ENCODE data around the gene SRSF4. TPM values are rescaled to one million over a fixed set of nuclear protein-coding genes. Genes with fewer than 3 reads are reported as not detected.
A peak's percentile ranks its signal among the peaks of the same experiment; 100 is the strongest.

The SRSF4 gene
- total and polyA plus RNA-seq, 9 of the 15 experiments (the other 6 are each of a cell fraction or from before 2014, with no cell fraction given): 15.9 to 132 (median 82.0) TPM

GRCh38 chr1:29136391-29136915 is 45.2 kb downstream of the SRSF4 start:
- FAIRE-seq (peak; percentile 90), ATAC-seq (peak; percentile 85), DNase-seq (ENCODE audit: extremely low read depth in 1 of 4, low spot score in 3 of 4) (peak; percentile 49 to 74 (median 64))
- no peaks in the 10 kb centered on the region for H3K79me2 ChIP-seq (ENCODE audit: control insufficient read depth, insufficient read depth, low read length)
- H3K9ac ChIP-seq (ENCODE audit: insufficient read depth in 1 of 2, low read depth in 2 of 2, low read length in 2 of 2): peak overlapping the region in 1 of 2 experiments; percentile 74; a peak in 1 of 4 replicates
- no peaks in the 10 kb centered on the region for H3K9me3 ChIP-seq (replicated peaks; ENCODE audit: control insufficient read depth, insufficient read depth, low read depth, low read length)
- H3K4me2 ChIP-seq (ENCODE audit: insufficient read depth, low read length): peak overlapping the region; percentile 49; the same call in 1 of the 2 replicates
- H3K36me3 ChIP-seq (ENCODE audit: control insufficient read depth, insufficient read depth, low read length): no peaks in the 10 kb centered on the region; the same call in 2 of the 3 replicates
- no TSS peak for BruUV-seq (replicated peaks)
- ChIA-PET POLR2A (interaction anchor here (0.9 kb wide), 1 partner anchor 488 kb away, joined by 3 read pairs; the partner anchor contains the start of gene RNU11), CTCF (ENCODE audit: low intra/inter-chr PET ratio) (interaction anchor here (0.6 kb wide), 1 partner anchor 15 kb away, joined by 3 read pairs; no protein-coding TSS in a partner anchor)
- H3K27ac ChIP-seq (ENCODE audit: extremely low read depth, low read depth, low read length): no peak overlapping the region
- intact Hi-C loops (cut with micrococcal nuclease): no loop called here
- H4K20me1 ChIP-seq (replicated peaks; ENCODE audit: control insufficient read depth, insufficient read depth, low read length): no peaks in the 10 kb centered on the region
- TF ChIP-seq RCOR1 (IDR thresholded peaks at IDR 0.05; ENCODE audit: borderline replicate concordance in 1 of 2, low read depth in 2 of 2, low read length in 2 of 2) (peak in 1 of 2 experiments; percentile 80; a peak in 2 of 4 replicates), DACH1 (IDR thresholded peaks at IDR 0.05; ENCODE audit: partially characterized antibody) (no peak), ELK1 (CRISPR knock-in tag; IDR thresholded peaks at IDR 0.05) (no peak), CEBPB (tag; IDR thresholded peaks at IDR 0.05) (peak; percentile 65), NRF1 (conservative IDR thresholded peaks at IDR 0.05 in 1 of 2, IDR thresholded peaks at IDR 0.05 in 1 of 2) (peak; percentile 37 to 50; a peak in 2 of 4 replicates), CBFA2T3 (IDR thresholded peaks at IDR 0.05) (peak; percentile 47; the same call in 1 of the 2 replicates), TCF3 (CRISPR knock-in tag; IDR thresholded peaks at IDR 0.05) (peak; percentile 36; the same call in 1 of the 2 replicates), TFAP4 (CRISPR knock-in tag; IDR thresholded peaks at IDR 0.05; ENCODE audit: borderline replicate concordance) (peak; percentile 34; the same call in 1 of the 2 replicates), KDM1A (IDR thresholded peaks at IDR 0.05) (peak in 1 of 2 experiments; percentile 40; a peak in 2 of 4 replicates), CXXC5 (CRISPR knock-in tag; IDR thresholded peaks at IDR 0.05) (peak; percentile 38; the same call in 1 of the 2 replicates), ZNF583 (CRISPR knock-in tag; IDR thresholded peaks at IDR 0.05) (no peak), ZBTB1 (CRISPR knock-in tag; IDR thresholded peaks at IDR 0.05; ENCODE audit: borderline replicate concordance, low read depth) (no peak)
- peak overlapping the region; percentile 37 for H2AFZ ChIP-seq (ENCODE audit: low read depth, low read length)
- H3K27me3 ChIP-seq (ENCODE audit: control insufficient read depth in 2 of 2, insufficient read depth in 2 of 2, low read length in 2 of 2): no peaks in the 10 kb centered on the region
- 10% methylated on average over 14 of the region's 14 CpGs for WGBS (ENCODE audit: insufficient coverage, low coverage, missing lambda C conversion rate)
- H3K4me3 ChIP-seq: no peak overlapping the region
- no peaks in the 10 kb centered on the region for H3K9me1 ChIP-seq (ENCODE audit: control insufficient read depth, insufficient read depth, low read length)
- in situ Hi-C loops (cut with MboI): no loop called here
- peaks cover 5 to 19% of the 10 kb centered on the region in 2 experiments for H3K4me1 ChIP-seq (replicated peaks in 1 of 2; ENCODE audit: control insufficient read depth in 2 of 2, insufficient read depth in 2 of 2, low read length in 2 of 2)

Measured in K562 (cell line).